Fibroblast of gingiva (primary cell): Measurements from ENCODE around the gene OR2A25.

Experiments used
- DNase-seq: peaks from one replicate; pipeline ENCODE4 v3.0.0-alpha.2; 2011; ENCODE audit warnings: low read depth

The OR2A25 gene

DNA sequence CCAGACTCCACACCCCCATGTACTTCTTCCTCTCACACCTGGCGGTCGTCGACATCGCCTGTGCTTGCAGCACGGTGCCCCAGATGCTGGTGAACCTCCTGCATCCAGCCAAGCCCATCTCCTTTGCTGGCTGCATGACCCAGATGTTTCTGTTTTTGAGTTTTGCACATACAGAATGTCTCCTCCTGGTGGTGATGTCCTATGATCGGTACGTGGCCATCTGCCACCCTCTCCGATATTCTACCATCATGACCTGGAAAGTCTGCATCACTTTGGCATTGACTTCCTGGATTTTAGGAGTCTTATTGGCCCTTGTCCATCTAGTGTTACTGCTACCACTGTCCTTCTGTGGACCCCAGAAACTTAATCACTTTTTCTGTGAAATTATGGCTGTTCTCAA is 4.8 kb downstream of the OR2A25 start:
- no peak for DNase-seq

DNA sequence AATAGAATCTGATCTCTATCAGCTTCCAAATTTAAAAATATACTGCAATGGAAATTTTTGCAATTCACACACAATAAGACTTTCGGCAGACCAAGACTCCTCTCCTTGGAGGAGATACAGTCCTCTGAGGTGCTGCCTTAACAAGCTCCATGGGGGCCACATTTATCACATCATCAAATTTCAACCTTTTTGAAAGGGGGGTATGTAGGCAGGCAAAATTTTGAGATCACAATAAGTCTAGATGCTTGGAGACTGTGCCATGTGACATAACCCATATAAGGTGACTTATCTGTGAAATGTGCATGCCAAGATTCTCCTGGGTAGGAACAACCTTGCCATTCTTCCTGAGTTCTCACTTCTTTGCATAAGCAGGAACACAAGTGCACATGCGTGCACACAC is 16.4 kb downstream of the OR2A25 start, which contains the start of gene OR2A12:
Gene OR2A12, plus strand, starts transcription at position 301 of the 400 bp plus-strand sequence. CDS start 8,830 bp downstream, outside the sequence.
- no peak for DNase-seq

DNA sequence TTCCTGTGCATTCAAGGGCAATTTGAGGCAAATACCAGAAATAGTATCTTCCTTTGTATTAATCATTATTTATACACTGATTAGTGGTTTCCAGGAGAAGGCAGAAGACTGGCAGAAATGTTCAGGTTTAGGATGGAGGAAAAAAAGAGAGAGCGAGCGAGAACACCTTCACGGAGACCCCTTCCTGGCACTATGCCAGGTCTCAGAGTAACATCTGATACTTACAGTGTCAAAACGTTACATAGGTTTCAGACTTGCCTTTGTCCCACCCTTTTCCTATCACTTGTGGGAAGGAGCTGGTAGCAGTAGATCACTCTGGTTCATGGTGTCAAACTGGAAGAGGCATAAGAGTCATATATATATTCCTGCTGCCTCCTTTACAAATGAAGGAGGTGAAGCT is 17.1 kb downstream of the OR2A25 start:
- no peak for DNase-seq

DNA sequence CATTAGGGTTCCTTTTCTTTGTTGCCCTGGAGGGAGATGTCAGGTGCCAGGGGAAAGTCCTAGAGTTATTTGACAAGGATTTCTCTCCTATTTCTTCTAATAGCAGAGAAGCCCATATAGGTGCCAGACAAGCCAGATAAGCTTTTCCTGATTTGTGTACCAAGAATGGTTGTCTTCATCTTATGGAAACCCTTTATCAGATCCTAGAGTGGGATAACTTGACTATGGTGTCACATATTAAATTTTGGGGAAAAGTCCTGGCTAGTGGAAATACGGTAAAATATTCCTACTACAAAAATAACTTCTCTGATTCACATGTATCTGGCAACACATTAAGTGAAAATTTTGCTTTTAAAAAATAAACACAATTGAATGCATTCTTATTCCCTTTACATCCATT is 17.6 kb downstream of the OR2A25 start:
- no peak for DNase-seq

DNA sequence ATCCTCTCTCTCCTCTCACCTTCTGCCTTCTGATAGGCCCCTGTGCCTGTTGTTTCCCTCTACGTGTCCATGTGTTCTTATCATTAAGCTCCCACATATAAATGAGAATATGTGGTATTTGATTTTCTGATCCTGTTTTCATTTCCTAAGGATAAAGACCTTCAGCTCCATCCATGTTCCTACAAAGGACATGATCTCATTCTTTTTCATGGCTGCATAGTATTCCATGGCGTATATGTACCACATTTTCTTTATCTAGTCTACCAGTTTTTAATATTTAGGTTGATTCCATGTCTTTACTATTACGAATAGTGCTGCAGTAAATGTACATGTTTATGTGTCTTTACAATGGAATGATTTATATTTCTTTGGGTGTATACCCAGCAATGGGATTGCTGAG is 21.1 kb downstream of the OR2A25 start:
- DNase-seq: no peak

DNA sequence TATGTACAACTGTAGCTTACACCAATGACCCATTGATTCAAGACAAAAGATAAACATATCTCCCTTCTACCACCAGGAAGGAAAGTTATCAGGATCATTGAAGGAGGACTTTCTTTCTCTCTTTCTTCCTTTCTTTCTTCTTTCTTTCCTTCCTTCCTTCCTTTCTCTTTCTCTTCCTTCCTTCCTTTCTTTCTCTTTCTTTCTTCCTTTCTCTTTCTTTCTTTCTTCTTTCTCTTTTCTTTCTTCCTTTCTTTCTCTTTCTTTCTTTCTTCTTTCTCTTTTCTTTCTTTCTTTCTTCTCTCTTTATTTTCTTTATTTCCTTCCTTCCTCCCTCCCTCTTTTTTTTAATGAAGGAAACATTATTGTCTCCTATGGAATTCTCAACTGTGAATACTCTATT is 29.2 kb downstream of the OR2A25 start:
- no peak for DNase-seq

DNA sequence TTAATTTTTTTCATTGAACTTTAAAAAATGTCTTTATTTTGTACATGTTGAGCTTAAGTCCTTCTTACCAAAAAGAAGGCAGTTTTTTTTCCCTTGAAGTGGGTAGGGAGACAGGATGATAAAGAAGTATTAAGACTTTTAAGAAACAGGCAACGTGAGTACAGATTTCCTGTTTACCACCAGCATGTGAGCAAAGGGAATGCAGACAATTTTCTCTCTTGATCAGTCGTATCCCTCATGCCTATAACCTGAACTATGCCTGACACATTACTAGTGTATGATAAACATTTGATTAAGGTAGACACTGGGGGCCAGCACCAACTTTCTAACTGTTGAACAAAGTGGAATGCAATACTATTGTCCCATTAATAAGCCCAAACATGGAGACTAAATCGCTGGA is 31.0 kb downstream of the OR2A25 start:
- no peak for DNase-seq

DNA sequence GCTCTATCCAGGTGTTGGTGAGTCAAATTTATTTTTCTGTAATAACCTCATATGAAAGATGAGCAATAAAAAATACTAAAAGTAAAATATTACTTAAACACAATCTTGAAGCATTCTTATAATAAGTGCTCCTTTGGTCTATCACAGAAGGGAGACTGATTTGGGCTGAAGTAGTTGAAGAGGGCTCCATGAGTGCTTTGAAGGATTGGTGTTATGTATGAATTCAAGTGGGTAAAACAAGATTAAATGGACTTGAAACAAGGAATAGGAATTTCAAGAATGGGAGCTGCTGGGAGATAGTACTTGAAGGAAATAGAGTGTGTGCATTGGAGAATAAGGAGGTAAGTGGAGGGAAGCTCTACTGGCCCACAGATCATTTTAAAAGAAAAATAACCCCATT is 32.4 kb downstream of the OR2A25 start:
- no peak for DNase-seq

DNA sequence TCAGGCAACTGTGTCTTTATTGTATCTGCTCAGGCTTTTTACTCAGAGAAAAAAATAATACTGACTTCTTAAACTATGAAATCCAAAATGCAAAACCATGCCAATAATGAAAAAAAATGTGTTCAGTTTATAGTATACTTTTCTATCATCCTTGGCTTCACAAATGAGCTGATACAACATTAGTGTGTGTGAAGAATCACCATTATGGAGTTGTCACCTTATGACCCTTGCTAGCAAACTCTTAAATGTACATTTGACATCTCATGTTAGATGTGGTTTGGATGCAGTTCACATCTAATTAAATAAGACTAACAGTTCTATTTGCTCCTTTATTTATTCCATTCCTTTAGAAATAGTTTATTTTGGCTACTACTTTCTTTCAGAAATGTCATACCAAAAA is 35.6 kb downstream of the OR2A25 start:
- DNase-seq: no peak

DNA sequence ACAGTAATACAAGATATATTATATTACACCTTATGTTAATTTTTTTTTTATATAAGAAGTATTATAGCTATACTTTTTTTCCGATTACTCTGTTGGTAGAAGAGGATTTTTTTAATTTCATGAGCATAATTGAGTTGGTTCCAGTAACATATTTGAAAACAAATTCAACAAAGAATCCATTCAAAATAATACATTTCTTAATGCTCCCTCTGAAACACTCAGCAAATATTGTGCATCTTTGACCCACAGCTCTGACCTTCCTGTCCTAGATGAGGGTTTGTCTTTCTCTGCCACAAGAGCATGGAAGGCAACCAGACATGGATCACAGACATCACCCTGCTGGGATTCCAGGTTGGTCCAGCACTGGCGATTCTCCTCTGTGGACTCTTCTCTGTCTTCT is 39.7 kb downstream of the OR2A25 start, which contains the start of gene OR2A2:
Gene OR2A2, plus strand, starts transcription at position 301 of the 400 bp plus-strand sequence. Its CDS starts 0 bp downstream, at position 301.
- no peak for DNase-seq

DNA sequence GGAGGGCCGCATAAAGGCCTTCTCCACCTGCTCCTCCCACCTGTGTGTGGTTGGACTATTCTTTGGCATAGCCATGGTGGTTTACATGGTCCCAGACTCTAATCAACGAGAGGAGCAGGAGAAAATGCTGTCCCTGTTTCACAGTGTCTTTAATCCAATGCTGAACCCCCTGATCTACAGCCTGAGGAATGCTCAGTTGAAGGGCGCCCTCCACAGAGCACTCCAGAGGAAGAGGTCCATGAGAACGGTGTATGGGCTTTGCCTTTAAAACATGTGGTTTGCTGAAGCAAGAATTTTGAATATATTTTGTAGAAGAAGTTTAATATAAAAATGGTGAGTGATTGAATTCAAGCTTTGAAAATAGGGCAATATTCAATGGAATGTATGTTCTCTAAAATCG is 40.7 kb downstream of the OR2A25 start:
- DNase-seq: no peak

DNA sequence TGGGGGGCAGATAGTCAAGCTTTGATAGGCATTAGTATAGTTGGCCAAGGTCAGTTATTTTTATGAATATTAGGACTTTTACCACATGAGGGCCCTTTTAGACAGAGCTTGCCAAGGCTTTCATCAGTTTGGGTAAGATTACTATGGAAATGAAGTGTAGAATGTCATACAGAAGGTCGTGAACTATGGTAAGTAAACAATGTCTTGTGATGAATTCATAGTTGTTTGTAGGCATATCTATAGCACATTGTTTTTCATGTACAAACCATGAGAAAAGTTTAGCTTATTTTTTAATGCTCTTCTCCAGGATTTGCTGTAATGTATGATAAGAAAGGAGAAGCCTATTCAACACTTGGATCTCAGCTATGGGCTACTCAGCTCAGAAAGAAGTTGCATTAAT is 44.0 kb downstream of the OR2A25 start:
- DNase-seq: no peak

DNA sequence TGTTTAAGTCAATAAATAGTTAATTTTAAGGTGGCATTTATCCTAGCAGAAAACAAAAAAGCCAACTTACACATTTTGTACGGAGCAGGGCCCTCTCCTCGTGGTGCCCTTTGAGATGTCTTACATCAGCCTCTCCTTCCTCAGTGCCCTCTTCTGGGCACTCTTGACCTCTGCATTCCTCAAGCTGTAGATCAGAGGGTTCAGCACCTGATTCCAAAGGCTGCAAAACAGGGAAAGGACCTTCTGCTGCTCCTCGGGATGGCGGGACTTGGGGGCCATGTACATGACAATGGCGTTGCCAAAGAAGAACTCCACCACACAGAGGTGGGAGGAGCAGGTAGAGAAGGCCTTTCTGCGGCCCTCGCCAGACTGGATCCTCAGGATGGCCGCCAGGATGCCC is 48.7 kb downstream of the OR2A25 start:
- no peak for DNase-seq

DNA sequence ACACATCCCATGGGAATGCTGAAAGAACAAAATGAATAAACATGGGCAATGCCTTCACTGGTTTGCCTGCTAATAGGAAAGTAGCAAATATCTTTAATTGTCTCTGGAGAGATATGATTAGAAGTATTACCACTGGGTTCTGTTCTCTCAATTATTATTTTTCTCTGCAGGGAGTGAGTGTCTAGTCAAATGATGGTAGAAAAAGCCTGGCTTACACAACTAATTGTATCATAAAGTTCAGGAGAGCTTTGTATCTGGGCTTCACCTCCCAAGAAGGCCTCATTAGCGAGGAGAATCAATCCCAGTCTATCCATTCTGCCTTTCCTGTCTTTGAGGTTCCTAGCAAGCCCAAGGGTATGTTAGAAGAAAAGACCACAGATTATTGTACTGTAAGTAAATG is 53.3 kb downstream of the OR2A25 start, which contains the start of gene OR2A14:
Gene OR2A14, plus strand, starts transcription at position 301 of the 400 bp plus-strand sequence. CDS start 5,937 bp downstream, outside the sequence.
- DNase-seq: no peak
